Activated naive CD4-positive, alpha-beta T cell treated with anti-CD3 and anti-CD28 coated beads, Interleukin-2, amount 50 U/mL, for 72 hours (primary cell): ENCODE results near the gene TDP1. TPM values are rescaled to one million over a fixed set of nuclear protein-coding genes. Genes with fewer than 3 reads are reported as not detected.
A peak's percentile ranks its signal among the peaks of the same experiment; 100 is the strongest.

Experiments
- ATAC-seq, 2 donors: fragments of 150-1000 bp; cut with Tn5 transposase; 2 replicates each; pipeline ENCODE4 v1.10.0; 2021; ENCODE audit warnings: mild to moderate bottlenecking in 2 of 2, moderate library complexity in 2 of 2
- DNase-seq, 2 donors: peaks; one replicate each; pipeline ENCODE4 v3.0.0; 2021 to 2022; ENCODE audit warnings: low spot score in 2 of 2
- H3K27ac Mint-ChIP-seq, 2 donors: one replicate each; pipeline ENCODE4 v1.8.0; 2022; ENCODE audit warnings: mild to moderate bottlenecking in 2 of 2, mixed read lengths in 2 of 2
- H3K36me3 Mint-ChIP-seq, 2 donors: one replicate each; pipeline ENCODE4 v1.8.0; 2022; ENCODE audit warnings: mixed read lengths in 2 of 2
- H3K9me3 Mint-ChIP-seq, 2 donors: one replicate each; pipeline ENCODE4 v1.8.0; 2022; ENCODE audit warnings: mixed read lengths in 2 of 2
- total RNA-seq, 2 donors: library from RNA; stranded (reverse); gene quantifications; one replicate each; pipeline ENCODE4 v1.2.3, GENCODE V29; 2022

TDP1 gene
- total RNA-seq, 2 donors from 2014 or later = 99.2 to 109 TPM

DNA sequence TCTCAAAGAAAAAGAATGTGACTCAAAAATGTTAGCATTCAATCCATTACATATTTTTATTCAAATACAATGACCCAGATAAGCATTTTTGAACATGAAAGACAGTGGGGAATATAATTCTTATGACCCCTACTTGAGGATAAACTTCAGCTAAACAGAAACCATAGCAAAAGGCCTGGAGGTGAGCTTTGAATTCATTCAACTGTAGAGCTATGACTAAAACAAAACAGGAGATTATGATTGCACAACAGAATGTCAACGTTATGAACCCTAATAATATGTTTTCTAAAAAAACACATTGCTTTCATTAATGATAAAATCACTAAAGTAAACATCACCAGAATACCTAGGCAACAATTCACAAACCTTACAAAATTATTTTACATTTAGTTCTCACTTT, 29.0 kb upstream of the TDP1 start:
- Mint-ChIP-seq H3K9me3 (no peaks in the 10 kb centered on the region), H3K36me3 (no peaks in the 10 kb centered on the region), H3K27ac (no peak overlapping the region)
- DNase-seq (no peak), ATAC-seq (no peak)

DNA sequence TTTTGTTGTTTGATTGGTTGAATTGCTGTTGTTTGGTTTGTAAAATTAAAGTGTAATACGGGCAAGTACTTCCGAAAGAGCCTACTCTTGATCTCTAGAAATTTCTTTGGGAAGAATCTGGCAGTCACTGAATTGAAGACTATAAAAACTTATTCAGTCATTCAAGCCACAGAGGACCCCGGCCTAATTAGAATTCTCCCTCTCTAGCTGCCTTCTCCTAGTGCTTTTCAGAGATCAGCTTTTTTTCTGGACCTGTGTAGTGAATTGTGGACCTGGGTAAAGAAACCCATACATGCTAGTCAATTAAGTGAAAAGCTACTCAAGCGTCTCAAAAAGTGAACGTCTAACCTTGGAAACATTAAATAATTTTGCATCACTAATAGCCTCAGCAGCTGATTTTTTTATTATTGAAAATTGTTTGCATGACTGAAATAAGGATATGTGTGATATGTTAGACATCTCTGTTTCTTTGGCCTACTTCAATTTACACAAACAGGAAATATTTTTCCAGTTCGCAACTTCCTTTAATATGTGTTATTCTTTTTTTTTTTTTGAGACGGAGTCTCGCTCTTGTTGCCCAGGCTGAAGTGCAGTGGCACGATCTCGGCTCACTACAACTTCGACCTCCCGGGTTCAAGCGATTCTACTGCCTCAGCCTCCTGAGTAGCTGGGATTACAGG, 28.4 kb upstream of the TDP1 start:
- no peaks in the 10 kb centered on the region for H3K36me3 Mint-ChIP-seq
- H3K27ac Mint-ChIP-seq = no peak overlapping the region
- DNase-seq (no peak), ATAC-seq (no peak)
- H3K9me3 Mint-ChIP-seq = no peaks in the 10 kb centered on the region

DNA sequence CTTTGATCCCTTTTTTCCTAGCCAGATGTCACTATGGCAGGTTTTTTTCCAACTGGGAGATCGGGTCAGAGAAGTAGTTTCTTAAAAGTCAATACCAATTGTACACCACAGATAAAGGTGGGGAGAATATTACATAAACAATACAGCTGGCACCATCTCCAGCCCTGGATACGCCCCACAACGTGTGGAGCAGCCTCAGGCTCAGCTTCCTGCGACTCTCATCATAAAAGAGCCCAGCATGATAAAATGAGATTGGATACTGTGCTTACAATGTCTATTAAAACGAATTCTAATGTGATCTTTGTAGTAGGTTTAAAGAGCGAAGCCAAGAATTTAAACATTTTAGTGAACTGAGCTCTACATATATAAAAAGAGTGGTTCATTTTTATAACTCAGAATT, 22.7 kb upstream of the TDP1 start:
- no peaks in the 10 kb centered on the region for H3K36me3 Mint-ChIP-seq
- DNase-seq = no peak
- no peak for ATAC-seq
- no peaks in the 10 kb centered on the region for H3K9me3 Mint-ChIP-seq
- H3K27ac Mint-ChIP-seq = no peak overlapping the region

DNA sequence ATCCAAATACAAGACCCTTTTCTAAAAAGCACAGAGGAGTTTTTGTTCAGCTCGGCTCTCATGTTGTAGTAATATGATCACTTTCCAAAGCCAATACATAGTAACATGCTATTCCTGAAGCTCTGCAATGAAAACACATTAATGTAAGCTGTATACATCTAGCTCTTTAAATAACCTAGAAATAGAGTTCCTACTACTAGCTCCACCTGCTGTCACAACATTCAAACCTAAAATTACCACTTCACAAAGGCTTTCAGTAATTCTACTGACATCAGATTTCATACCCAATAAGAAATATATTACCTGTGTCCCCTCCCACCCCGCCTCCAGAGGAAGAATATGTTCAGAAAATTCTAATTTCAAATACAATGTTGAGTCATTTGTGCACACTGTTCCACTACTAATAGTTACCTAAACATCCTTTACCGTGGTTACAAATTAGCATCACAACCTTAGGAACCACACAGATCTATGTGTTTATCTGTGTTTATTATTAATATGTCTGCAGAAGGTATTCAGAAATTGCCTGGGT, 19.0 kb upstream of the TDP1 start:
- no peak for ATAC-seq
- no peak for DNase-seq
- Mint-ChIP-seq H3K9me3 (no peaks in the 10 kb centered on the region), H3K27ac (no peak overlapping the region), H3K36me3 (no peaks in the 10 kb centered on the region)

DNA sequence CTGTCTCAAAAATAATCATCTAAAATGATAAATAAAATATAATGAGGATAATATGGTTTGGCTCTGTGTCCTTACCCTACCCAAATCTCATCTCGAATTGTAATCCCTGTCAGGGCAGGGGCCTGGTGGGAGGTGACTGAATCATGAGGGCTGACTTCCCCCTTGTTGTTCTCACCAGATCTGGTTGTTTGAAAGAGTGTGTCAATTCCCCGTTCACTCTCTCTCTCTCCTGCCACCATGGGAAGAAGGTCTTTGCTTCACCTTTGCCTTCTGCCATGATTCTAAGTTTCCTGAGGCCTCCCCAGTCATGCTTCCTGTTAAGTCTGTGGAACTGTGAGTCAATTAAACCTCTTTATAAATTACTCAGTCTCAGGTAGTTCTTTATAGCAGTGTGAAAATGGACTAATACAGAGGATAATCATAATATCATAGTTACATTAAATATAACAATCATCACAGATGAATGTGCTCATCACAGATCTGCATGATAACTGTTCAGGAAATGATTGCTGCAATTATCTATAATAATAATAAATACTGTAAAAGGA, 13.8 kb upstream of the TDP1 start:
- no peak for DNase-seq

DNA sequence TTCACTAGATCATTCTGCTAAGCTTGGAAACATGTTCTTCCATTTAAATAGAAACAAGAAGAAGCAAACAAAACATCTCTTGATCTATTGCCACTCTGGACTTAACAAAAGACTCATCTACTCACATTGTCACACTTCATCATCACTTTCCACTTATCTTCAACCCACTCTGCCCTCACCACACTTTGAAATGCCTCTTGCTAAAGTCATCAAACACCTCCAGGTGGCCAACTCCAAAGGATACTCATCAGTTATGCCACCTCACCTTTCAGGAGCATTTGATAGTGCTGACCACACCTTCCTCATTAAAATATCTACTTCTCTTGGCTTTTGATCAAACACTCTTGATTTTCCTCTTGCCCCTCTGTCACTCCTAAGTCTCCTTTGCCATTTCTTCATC, 8.4 kb upstream of the TDP1 start:
- Mint-ChIP-seq H3K36me3 (peaks cover 7 to 8% of the 10 kb centered on the region in 2 donors), H3K9me3 (no peaks in the 10 kb centered on the region), H3K27ac (no peak overlapping the region)
- DNase-seq = no peak
- peak; percentile 49 to 66 for ATAC-seq

More for the DNA sequence above, 13.8 kb upstream of the TDP1 start:
- H3K36me3 Mint-ChIP-seq = no peaks in the 10 kb centered on the region
- ATAC-seq = peak; percentile 57 to 70
- peak overlapping the region in 1 of 2 donors; percentile 4 for H3K27ac Mint-ChIP-seq
- H3K9me3 Mint-ChIP-seq = no peaks in the 10 kb centered on the region

DNA sequence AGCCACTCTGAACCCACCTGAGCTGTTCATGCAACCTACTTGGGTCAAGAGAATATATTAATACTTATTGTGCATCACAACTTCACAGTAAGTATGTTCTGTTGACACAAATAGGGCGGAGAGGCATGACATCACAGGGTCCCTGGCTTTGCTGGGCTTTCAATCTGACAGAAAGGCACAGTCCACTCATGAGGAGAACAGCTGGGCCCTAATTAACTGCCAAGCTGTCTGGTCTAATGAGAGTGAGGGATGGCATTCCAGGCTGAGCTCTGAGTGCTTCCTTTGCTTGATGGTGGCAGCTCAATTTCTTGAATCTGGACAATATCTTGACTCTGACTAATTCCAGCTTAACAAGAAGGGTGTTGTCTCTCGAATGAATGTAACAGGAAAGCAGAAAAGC, 3.2 kb upstream of the TDP1 start:
- ATAC-seq = no peak
- DNase-seq = no peak
- H3K36me3 Mint-ChIP-seq = peaks cover 21 to 26% of the 10 kb centered on the region in 2 donors
- H3K9me3 Mint-ChIP-seq = no peaks in the 10 kb centered on the region
- no peak overlapping the region for H3K27ac Mint-ChIP-seq

DNA sequence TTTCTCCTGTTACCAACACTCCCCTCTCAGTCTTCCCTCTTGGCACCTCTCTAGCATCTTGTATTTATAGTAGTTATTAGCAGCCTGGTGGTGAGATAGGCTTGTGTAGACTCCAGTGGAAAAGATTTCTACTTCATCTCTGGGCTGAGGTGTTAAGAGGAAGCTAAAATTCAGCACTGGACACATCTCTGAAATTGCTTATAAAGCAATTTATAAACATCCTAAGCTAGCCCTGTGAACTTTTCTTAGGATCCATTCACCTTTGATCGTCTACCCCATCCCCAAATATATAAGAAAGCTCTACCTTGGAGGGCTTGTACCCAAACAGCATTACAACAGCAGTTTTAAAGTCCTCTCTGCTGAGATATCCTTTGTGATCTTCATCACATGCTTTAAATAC, 2.1 kb upstream of the TDP1 start:
- peaks cover 27 to 30% of the 10 kb centered on the region in 2 donors for H3K36me3 Mint-ChIP-seq
- DNase-seq = no peak
- peak overlapping the region in 1 of 2 donors; percentile 98 for H3K27ac Mint-ChIP-seq
- H3K9me3 Mint-ChIP-seq = peaks cover 0 to 3% of the 10 kb centered on the region in 2 donors
- no peak for ATAC-seq

DNA sequence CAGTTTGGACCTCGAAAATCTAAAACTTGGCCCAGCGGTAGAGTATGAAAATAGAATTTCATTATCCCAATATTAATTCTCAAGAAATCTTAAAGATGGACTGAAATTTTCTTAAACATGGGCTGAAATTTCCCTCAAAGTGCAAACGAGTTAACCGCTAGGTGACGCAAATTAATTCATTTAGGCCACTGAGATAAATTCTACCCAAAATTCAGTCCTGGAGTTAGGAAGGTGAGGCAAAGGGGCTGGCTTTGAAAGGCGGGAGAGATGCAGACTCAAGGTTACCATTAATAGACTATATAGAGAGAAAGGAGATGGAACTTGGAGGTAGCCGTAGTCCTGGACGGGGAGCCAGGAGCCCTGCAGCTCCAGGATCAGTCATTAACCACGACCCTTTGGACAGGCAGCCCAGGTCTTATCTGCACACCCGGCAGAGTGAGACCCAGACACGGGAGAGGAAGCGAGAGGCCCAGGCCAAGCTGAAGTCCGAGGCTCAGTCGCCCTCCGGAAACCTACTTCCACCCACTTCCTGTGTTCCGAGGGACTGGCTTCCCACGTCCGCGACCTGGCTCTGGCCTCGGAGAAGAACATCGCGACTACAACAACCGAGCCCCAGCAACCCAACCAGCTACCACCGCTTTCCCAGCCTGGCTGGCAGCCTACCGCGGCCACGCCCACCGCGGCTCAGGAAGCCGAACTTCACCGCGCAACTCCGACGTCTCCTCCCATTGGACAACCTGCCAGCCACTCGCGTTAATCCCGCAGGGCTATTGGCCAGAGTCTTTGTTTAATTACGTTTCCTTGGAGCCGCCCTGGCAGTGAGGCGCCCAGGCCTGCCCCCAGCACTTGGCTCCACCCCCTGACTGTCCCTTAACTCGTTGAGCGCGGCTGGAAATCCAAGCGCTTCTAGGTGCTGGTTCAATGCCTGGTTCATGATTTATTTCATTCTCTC, 1.4 kb upstream of the TDP1 start, which contains the start of gene EFCAB11:
Gene EFCAB11, minus strand, starts transcription at position 661 of the 952 bp plus-strand sequence. Its CDS starts 70 bp downstream, at position 591.
- Mint-ChIP-seq H3K36me3 (peaks cover 28% of the 10 kb centered on the region in 2 donors), H3K9me3 (peaks cover 0 to 3% of the 10 kb centered on the region in 2 donors), H3K27ac (peak within 1 kb of the TSS; percentile 96 to 98)
- DNase-seq (peak; percentile 90 to 97), ATAC-seq (peak; percentile 81 to 83)

DNA sequence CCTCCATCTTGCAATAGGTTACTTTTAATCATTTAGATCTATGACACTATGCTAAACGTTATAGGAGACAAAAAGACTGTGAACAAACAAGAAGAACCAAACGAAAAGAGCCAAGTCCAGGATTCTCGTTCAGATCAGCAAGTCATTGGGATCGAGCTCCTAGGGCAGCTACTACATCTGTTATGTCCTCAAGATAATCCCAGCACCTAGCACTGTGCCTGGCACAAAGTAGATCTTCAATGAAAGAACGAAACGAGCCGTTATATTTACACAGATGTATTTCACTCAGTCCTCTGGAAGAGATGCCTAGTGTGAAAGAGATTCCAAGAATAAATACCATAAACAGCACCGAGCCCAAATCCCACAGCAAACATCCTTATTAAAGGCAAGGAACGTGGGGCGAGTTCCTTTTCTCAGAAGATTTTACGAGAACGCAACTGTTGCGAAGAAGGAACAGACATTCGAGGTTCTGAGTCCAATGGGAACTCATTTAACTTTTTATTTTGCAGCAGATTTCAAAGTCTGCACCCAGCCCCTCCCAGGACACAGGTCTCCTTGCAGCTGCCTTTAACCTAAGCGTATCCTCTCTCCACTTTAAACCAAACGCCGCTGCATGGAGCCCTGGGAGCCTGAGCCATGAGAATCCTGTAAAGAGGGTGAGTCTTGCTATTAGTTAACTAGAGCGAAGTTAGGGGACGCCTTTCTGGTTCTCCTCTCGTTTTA, 544 bp upstream of the TDP1 start:
- DNase-seq = no peak
- ATAC-seq = peak in 1 of 2 donors; percentile 19
- Mint-ChIP-seq H3K36me3 (peaks cover 30% of the 10 kb centered on the region in 2 donors), H3K9me3 (peaks cover 0 to 3% of the 10 kb centered on the region in 2 donors), H3K27ac (peak overlapping the region; percentile 96 to 98)

DNA sequence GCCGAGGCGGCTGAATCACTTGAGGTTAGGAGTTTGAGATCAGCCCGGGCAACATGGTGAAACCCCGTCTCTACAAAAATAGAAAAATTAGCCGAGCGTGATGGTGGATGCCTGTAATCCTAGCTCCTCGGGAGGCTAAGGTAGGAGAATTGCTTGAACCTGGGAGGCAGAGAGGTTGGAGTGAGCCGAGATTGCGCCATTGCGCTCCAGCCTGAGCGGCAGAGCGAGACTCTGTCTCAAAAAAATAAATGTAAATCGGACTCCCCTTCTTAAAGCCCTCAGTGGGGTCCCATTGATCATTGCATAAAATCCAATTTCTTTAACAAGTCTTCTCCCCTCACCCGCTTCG, 908 bp downstream of the TDP1 start:
- Mint-ChIP-seq H3K27ac (peak overlapping the region; percentile 92 to 98), H3K9me3 (peaks cover 6% of the 10 kb centered on the region in 2 donors), H3K36me3 (peaks cover 39% of the 10 kb centered on the region in 2 donors)
- no peak for ATAC-seq
- DNase-seq = no peak

DNA sequence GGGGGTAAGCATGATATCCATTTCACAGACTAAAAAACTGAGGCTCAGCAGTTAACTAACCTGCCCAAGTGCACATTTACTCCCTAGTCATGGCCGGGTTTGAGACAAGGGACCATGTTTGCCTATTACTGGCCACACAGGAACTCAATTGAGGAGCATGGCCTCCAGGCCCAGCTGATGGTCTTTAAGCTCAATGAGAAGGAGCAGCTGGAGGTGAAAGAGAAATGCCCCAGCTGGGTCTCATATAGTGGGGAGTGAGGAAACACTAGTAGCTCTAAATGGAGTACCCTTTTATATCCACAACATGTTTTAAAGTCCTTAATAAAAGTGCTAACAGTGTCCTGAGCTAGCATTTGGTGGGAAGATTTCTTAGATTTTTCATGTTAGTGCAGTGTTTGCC, 1.6 kb downstream of the TDP1 start:
- peak overlapping the region; percentile 92 to 98 for H3K27ac Mint-ChIP-seq
- no peak for ATAC-seq
- no peak for DNase-seq
- peaks cover 6% of the 10 kb centered on the region in 2 donors for H3K9me3 Mint-ChIP-seq
- H3K36me3 Mint-ChIP-seq = peaks cover 40 to 41% of the 10 kb centered on the region in 2 donors

DNA sequence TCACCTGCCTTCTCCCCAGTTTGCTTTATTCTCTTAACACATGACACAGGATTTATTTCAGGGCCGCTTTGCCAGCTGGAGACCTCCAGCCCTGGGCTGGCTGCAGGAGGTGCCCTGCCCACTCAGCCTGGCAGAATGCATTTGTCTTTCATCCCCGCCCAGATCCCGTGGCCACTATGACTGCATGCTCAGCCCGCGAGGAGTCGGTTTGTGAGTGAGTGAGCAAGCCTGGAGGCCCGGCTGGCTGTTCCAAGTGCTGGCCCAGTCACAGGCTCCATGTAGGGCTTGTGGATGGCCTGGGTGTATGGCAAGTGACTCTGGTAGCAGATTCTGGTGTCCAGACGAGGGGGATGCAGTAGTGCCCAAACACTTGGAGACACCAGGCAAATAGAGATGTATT, 2.1 kb downstream of the TDP1 start:
- H3K27ac Mint-ChIP-seq = peak overlapping the region in 1 of 2 donors; percentile 98
- ATAC-seq (no peak), DNase-seq (no peak)
- peaks cover 44 to 45% of the 10 kb centered on the region in 2 donors for H3K36me3 Mint-ChIP-seq
- H3K9me3 Mint-ChIP-seq = peaks cover 6% of the 10 kb centered on the region in 2 donors

DNA sequence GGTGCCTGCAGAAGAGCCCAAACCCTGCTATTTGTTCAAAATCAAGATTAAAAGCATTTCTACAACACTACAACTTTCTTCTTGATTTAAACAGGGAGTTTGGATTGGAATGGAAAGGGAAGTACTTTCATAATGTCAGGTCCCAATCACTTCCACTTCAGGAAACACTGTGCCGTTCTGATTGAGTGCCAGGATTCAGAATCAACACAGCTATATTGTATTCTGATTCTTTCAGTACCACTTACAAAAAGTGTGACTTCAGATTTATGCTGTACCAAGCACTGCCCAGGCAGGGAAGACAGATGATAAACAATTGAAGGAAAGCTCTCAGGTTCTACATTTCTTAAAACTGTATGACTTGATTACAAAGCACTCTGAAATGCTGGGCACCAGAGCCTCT, 3.2 kb downstream of the TDP1 start:
- no peak for DNase-seq
- ATAC-seq = no peak
- Mint-ChIP-seq H3K36me3 (peaks cover 55 to 57% of the 10 kb centered on the region in 2 donors), H3K27ac (peak overlapping the region; percentile 29 to 86), H3K9me3 (peaks cover 6% of the 10 kb centered on the region in 2 donors)

DNA sequence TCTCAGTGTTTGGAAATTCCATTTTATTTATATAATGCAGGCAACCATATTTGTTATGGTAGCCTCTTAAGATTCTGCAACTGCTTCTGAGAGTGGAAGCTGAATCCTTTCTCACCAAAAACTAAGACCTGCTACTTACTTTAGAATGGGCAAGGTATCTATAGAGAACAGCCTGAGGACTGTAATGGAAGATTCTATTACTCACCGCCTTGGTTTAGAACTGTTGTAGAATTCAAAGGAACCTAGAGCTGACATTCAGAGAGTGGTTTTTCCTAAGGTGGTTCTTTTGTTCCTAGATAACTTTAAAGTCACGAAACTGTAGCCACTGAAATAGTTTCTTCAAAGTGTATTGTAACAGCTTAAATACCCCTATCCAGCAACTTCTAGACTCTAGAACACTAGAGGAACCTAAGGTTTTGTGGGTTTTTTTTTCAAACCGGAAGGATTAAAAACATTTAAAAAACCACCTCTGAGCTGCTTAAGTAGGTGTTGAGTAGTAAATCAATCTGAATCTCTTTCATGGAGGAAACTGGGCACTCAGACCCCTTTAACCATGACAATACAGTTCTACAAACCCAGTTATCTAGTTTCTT, 4.2 kb downstream of the TDP1 start:
- Mint-ChIP-seq H3K27ac (peak overlapping the region; percentile 82 to 86), H3K9me3 (peaks cover 6% of the 10 kb centered on the region in 2 donors), H3K36me3 (peaks cover 55 to 66% of the 10 kb centered on the region in 2 donors)
- ATAC-seq (peak; percentile 51 to 54), DNase-seq (no peak)

DNA sequence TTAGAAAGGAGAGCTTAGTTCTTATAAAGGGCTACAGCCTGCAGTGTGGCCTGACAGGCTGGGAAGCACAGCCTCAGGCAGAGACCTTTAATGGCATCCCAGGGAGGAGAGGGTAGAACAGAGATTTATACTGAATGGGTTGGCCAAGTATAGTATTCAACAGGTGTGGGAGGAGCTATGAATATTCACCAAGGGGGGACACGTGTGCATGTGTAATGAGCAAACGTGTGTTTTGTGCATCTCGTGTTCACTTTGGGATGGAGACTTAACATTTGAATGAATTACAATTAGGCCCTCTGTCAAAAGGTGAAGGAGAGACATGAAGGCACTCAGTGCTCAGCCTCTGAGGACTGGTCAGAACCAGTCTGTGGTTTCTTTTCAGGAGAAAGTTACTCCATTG, 5.2 kb downstream of the TDP1 start:
- DNase-seq = no peak
- no peak for ATAC-seq
- peak overlapping the region; percentile 86 for H3K27ac Mint-ChIP-seq
- peaks cover 54 to 72% of the 10 kb centered on the region in 2 donors for H3K36me3 Mint-ChIP-seq
- peaks cover 6% of the 10 kb centered on the region in 2 donors for H3K9me3 Mint-ChIP-seq
